Dermis microvascular lymphatic vessel endothelial cell (primary cell): Measurements from ENCODE around the gene UMPS. TPM values are rescaled to one million over a fixed set of nuclear protein-coding genes. Genes with fewer than 3 reads are reported as not detected.
"Not testable (repeated sequence)": the region's sequence is repeated elsewhere in the genome, so short reads cannot be mapped to it uniquely, and the experiment has no call there.

Source experiments
- DNase-seq, 2 donors: peaks; one replicate each; pipeline versions ENCODE4 v3.0.0 to v3.0.0-alpha.2; 2010; ENCODE audit warnings: low read depth in 2 of 2
- total RNA-seq: library from RNA; depleted of rRNA; stranded (reverse); fragments of >200 nt; gene quantifications from 2 replicates; pipeline ENCODE4 v1.2.1, GENCODE V29; 2014

UMPS gene
- total RNA-seq, 1 donor from 2014 or later = 22.0 TPM

DNA sequence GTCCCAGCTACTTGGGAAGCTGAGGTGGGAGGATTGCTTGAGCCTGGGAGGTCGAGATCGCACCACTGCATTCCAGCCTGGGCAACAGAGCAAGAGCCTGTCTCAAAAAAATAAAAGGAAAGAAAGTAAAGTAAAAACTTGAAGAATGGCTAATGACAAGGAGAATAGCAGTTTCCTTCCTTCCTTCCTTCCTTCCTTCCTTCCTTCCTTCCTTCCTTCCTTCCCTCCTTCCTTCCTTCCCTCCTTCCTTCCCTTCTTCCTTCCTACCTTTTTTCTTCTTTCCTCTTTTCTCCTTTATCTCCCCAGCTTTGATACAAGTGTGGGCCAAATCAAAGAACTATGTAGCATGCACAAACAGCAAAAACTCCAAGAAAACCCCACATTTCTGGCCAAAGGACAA lies 23.0 kb upstream of the UMPS start:
- not testable (repeated sequence) for DNase-seq

DNA sequence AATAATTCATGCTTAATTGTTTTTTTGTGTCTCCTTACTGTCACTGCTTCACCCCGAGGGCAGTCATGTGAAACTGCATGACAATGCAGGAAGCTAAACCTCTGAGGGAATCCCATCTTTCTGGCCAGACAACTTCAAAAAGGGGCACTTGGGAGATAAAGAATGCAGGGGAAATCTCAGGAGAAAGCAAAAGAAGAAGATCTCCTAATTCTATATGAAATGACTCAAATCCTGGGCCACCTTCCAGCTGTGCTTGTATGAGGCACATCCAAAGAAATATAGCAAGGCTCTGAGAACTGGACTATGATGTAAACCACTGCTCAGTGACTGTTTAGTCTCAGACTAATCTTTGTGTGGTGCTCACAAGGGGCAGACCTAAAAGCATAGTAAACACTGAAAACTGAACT lies 22.6 kb upstream of the UMPS start:
- DNase-seq = no peak

DNA sequence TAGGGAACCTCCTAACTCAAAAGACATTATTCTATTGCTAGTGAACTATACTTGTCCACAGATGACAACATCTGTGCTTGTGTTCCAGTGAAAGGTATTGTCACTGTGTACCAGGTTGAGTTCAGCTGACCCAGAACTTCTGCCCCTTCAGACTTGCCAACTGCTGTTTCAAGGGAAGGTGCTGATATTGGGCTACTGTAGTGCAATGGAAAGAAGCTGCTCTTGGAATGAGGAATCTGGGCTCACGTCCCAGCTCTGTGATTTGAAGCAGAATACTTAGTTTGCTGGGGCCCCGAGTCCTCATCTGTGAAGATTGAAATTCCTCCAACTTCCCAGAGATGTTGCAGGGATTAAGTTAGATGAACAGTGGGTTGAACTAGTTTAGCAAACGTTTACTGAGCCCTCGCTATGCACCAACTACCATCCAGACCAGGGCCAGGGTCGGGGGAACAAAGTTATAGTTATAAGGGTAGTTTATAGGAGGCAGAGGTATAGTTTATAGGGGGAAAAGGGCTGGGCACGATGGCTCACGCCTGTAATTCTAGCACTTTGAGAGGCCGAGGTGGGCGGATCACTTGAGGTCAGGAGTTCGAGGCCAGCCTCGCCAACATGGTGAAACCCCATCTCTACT lies 15.9 kb upstream of the UMPS start:
- no peak for DNase-seq

DNA sequence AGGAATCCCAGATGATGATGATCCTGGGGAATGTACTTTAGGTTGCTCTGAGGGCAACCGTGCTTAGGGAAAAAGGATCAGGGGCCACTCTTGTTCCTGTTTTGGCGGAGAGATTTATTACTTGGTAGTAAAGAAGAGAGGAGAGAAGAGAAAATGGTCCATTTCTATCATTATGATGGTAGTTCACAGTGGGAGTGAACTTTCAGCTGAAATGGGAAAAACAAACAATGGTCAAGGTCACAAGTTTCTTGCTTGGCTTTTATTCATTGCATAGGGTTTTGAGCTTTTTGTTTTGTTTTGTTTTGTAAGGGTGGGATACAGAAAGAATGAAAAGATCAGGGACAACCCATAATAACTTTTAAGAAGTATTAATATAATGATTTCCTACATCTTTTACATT lies 7.7 kb upstream of the UMPS start:
- DNase-seq = no peak

DNA sequence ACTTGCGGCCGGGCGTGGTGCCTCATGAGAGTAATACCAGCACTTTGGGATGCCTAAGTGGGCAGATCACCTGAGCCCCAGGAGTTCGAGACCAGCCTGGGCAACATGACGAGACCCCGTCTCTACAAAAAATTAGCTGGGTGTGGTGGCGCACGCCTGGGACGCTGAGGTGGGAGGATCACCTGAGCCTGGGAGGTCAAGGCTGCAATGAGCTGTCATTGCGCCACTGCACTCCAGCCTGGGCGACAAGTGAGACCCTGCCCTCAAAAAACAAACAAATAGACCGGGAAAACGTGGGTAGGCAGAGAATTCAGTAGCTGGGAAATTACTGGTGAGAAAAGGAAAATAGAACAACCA lies 667 bp downstream of the UMPS start:
- DNase-seq = no peak

DNA sequence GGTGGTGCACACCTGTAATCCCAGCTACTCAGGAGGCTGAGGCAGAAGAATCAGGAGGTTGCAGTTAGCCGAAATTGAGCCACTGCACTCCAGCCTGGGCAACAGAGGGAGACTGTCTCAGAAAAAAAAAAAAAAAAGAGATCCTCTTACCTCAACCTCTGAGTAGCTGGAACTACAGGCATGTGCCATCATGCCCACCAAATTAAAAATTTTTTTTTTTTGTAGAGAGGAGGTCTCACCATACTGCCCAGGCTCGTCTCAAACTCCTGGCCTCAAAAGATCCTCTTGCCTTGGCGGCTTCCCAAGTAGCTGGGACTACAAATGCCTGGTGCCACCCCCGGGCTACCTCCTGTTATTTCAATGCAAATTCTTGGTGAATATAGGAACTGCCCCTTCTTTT lies 1.5 kb downstream of the UMPS start:
- DNase-seq = no peak

DNA sequence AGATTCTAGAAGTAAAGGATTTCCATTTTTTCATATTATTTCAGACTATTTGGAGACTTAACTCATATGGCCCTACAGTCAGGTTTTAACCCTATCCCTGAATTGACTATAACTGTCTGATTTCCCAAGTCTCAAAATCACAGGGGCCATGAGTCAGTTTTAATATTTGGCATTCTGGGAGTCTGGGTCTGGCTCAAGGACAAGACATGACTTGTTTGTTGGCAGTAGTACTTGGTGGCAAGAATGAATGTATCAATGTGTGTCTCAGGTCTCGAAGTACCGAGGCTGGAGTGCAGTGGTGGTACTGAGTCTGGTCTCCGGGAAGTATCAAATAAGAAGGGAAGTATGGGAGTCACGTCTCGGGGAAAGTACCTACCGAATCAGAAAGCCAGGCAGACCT lies 10.8 kb downstream of the UMPS start:
- DNase-seq = no peak

DNA sequence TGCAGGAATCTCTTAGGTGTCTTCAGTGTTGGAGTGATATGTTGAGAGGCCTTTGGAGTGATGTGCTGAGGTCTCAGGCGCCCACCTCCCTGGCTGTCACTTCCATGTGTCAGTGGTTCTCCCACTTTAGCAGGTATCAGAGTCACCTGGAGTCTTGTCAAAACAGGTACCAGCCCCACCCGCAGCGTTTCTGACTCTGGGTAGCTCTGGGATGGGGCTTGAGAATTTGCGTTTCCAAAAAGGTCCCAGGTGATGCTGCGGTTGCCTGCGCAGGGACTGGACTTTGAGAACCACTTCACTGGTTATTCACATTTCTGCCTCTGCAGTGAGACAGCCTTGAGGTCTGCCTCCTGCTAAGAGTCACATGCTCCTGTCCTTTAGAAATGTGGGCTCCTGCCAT lies 15.5 kb downstream of the UMPS start:
- DNase-seq = no peak

DNA sequence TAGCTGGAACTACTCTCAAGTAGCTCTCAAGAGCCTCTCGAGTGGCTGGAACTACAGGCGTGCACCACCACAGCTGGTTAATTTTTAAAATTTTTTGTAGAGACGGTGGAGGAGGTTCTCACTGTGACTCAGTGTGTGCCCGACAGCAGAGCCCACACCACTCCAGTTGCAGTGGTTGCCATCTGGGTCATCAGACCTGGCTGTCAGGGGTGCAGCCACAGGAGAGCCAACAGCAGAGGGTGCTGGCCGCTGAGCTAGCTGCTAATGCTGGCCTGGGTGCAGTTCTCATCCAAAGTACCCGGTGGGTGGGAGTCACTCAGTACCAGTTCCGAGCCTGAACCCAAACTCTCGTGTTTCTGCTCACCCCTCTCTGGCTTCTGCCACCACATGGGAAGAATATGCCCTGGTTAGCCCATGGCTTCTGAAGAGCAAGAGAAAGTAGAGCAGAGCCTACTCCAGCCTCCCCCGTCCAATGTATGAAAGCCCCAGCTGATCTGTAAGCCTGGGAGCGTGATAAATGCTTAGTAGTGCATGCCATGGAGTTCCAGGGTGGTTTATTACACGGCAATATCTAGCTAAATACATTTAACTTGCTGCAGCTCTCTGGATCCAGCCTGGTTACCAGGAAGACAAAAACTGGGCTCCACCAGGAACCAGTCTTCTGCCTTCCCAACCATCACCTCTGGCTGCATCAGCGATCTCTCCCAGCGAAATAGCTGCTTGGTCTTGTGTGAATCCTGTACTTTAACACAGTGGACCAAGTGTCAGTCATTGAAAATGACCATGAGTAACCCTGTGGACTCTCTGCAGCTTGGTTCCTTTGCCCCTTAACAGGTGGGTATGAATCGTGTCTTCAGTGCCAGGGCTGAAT lies 17.1 kb downstream of the UMPS start:
- DNase-seq = no peak

DNA sequence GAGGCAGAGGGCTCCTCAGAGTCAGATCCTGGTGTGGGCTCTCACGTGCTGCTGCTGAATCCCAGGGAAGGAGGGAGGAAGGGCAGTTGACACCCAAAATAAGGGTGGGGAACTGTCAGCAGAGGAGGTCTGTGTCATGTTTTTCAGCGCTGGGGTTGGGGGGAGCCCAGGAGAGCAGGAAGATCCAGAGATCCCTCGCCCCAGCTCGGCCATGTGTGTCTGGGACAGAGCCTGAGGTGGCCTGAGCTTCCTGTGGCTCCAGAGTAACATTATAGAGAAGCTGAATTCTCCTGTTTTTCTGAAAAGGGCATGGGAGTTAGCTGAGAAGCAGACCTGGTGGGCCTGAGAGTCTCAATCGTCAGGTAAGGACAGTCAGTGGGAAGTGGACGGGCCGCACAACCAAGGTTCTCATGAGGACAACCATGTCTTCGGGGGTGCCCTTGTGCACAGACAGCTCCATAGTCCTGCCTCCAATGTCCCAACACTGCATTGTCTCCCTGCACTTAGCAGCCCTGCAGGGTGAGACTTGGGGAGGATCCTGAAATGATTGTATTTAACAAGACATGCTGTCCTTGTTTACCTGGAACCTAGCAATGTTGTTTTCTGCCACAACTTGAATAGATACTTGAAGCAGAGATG lies 18.4 kb downstream of the UMPS start:
- DNase-seq = no peak

DNA sequence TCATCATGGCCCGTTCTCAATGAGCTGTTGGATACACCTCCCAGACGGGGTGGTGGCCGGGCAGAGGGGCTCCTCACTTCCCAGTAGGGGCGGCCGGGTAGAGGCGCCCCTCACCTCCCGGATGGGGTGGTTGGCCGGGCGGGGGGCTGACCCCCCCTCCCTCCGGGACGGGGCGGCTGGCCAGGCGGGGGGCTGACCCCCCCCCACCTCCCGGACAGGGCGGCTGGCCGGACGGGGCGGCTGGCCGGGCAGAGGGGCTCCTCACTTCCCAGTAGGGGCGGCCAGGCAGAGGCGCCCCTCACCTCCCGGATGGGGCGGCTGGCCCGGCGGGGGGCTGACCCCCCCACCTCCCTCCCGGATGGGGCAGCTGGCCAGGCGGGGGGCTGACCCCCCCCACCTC lies 19.6 kb downstream of the UMPS start:
- DNase-seq = not testable (repeated sequence)

DNA sequence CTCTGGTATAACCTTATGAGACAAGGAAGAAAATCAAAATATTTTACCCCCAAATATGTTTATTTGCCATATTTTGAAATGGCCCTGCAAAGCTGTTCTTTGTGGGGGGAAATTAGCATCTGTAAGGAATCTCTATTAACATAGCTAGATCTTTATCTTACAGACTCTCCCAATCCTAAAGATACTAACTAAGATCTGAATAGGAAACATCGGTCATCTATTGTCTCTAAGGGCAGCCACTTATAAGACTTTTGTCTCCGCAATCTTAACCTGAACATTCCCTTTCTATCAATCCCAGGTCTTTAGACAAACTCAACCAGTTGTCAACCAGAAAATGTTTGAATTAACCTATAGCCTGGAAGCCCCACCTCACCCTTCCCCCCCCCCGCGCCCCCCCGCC lies 21.2 kb downstream of the UMPS start:
- DNase-seq = no peak

DNA sequence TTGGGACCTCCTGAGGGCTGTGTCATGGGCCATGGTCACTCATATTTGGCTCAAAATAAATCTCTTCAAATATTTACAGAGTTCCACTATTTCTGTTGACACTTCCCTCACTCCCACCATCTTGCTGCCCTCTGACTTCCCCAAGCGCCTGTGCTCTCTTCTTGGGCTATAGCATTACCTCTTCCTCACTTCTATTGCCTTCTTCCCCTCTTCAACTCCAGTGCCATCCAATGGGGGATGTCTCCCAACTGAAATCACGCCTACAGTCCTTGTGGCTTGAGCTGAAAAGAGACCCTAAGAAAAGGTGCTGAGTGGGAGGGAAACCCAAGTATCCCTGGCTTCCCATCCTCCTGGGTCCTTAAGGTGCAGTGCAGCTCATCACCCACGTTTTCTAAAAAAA lies 21.8 kb downstream of the UMPS start:
- no peak for DNase-seq

DNA sequence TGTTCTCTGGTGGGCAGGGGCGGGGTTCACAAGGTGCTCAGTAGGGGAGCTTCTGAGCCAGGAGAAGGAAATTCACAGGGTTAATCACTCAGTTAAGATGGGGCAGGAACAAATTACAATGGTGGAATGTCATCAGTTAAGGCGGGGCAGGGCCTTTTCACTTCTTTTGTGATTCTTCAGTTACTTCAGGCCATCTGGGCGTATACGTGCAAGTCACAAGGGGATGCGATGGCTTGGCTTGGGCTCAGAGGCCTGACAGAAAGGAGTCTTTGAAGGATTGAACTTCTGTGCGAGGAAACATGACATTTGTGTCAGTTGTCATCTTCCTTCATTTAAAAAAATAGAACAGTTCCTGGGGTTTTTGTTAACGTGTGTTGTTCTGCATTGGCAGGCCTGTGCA lies 27.7 kb downstream of the UMPS start:
- not testable (repeated sequence) for DNase-seq

DNA sequence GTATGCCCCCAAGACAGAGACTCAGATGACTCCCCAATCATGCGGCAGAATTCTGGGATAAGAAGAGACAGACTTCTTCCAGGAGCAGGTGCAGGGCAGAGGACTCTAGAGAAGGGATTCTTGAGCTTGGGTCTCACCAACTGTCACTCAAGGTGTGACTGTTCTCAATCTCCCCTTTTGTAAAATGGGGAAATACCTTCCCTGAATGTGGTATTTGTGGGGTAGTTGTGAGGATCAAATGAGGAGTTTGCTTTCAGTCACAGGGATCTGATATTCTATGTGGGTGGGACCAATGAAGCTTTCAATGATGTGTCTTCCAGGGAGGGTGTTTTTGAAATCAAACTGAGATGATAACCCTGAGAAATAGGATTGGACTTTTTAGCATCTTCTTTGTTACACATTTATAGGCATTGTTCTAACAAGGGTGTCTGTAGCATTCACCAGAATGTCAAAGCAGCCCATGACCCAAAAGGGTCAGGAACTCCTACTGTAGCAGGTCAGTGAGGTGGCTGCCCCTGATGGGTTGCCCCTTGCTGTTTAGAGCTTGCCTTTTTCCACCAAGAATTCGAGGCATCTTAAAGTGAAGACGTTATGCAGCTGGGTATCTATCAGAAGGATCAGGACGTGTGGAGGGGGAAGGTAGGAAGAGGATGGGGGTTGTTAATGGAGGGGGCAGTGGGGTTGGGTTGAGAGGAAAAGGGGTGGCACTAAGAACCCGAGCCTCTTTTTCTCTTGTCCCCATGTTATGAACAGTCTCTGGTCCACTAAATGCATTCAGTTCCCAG lies 28.8 kb downstream of the UMPS start:
- no peak for DNase-seq

DNA sequence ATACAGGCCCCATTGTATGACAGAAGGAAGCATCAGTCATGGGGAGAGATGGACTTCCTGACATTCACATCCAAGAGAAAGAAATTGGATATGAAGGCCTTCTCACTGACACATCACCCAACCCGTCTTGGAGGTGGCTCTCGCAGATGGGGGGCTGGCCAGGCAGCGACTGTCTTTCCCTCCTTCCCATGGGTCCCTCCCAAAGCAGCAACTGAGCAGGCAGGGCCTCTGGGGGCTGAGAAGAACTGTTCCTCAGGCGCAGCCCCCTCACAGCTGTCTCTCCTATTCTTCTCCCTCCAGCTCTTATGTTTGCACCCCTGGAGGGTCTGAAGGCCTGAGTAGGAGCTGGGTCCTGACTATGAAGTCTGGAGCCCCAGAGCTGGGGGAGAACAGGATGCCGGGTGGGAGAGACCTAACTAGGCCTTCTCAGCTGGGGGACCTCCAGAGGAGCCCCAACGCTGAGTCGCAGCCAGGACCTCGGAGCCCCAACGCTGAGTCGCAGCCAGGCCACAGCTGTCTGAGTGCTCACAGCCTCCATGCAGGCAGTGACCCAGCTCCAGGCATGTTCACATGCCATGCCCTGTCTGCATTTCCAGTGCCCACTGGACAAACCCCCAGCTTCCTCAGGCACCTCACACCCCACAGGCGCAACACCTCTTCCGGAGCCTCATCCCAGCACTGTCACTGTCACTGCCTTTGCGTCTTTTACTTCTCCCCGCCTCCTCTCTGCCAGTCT lies 29.6 kb downstream of the UMPS start:
- no peak for DNase-seq

DNA sequence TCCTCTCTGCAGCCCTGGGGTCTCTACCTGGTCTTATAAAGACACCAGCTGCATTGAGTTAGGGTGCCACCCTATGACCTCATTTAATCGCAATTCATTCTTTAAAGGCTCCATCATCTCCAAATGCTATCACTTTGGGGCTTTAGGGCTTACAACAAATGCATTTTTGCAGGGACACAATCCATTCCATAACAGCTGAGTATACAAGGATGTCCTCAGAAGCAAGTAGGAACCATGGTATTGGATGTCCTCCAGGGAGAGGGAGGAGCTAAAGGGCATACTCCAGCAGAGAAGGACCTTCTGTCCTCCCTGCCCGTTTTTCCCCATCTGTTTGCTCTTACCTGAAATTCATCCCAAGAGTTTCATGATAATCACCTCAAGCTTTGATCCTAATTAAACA lies 30.3 kb downstream of the UMPS start:
- DNase-seq = no peak

DNA sequence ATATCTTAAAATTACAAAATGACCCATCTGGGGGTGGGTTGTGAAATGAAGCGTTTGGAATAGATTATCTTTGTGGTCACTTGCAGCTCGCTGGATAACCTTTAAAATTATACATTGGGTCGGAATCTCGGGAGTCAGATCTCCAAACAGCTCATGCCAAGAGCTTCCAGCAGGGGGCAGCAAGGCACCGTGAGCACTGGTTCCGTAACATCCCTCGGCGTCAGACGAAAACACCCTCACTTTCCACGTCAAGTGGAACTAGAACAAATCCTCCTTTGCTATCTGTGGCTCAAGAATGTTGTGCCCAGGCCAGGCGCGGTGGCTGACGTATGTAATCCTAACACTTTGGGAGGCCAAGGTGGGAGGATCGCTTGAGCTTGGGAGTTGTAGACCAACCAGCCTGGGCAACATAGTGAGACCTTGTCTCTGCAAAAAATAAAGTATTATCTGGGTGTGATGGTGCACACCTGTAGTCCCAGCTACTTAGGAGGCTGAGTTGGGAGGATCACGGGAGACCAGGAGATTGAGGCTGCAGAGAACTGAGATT lies 31.1 kb downstream of the UMPS start:
- DNase-seq = peak; percentile 56 to 74

DNA sequence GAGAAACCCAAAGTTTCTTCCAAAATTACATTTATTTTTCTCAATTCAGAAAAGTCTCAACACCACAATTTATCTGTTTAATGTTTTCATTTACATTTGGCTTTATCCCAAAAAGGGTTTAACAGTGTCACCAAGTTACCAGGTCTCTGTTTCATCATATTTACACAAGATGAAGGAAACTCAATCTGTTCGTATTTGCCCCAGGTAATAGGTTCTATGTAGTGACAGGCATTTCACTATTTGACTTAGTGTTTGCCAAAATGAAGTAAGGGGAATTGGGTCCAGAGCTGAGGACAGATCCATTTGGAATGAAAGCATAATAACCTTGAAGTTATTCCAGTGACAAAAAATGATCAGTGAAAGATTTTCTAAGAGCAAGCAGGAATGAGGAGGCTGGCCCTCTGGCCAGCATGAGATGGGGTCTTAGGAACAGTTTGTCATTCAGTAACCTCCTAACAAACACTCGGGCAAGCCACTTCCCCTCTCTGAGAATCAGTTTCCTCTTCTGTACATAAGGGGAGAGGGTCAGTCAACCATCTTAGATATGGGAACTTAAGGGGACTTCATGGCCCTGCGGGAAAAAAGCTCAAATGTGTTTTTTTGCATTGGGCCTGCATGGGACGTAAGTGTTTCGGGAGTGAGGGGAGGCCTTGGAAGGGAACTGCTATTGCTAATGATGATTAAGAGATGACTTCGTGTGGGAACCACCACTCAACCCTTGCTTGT lies 31.8 kb downstream of the UMPS start:
- DNase-seq = no peak

DNA sequence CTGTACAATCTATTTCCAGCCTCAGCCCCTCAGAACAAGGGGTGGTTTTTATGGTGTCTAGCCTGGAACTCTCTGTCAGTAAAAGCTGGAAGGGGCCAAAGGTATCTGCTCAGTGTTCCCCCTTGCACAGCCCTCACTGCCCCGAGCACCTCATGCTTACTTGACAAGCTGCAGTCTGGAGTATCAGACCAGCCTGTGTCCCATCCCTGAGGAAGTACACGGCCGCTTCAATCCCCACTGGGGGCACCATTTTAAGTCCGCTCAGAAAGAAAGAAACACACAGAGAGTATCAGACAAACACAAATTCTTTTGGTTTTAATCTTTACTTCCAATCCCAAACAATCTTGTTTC lies 32.4 kb downstream of the UMPS start:
- DNase-seq = no peak
